GM19324 (cell line): ENCODE data around the gene UBE2D2.

ENCODE experiments used
- ATAC-seq: cut with Tn5 transposase; IDR thresholded peaks from one replicate; pipeline ENCODE4 v1.9.1; 2021; ENCODE audit warnings: mild to moderate bottlenecking, moderate library complexity; ENCODE audit not compliant: unreplicated experiment, low FRiP score

Gene UBE2D2

DNA sequence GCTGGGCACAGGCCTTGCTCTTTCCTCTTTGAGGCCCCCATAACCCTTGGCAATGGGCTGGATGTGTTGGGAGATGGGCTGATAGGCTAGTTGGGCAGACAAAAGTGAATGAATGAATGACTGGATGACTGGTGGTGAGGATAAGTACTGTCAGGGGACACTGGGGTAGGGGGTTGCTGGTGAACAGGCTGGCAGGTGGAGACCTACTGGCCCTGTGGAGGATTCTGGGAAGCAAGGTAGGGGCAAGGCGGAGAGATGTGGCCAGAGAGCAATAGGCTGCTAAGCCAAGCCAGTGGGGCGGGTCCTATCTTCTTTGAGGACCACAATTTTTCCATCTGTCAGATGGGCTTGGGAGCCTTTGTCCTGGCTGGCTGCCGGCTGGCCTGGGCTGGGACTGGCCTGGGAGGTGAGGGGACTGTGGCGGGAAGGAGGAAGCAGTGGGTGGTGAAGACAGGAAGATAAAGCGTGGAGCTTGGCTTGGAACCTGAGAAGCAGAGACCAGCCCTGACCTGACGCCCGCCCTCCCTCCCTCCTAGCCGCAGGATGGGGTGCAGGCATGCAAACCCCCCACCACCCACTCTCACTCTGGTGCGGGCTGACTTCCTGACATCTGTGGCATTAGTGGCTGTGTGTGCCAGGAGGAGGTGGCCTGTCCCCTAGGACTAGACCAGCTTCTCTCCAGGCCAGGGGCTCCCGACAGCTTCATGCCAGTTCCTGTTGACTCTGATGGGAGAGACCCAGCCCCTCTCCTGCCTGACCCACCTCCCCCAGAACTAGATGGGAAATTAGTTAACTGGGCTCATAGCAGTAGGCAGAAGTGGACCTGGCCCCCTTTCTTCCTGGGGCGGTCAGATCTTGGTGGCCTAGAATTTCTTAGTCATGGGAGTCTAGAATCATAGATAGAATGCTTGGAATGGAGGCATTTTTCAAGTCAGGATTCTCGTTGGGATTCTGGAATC, 96.5 kb downstream of the UBE2D2 start:
- ATAC-seq, result no peak

DNA sequence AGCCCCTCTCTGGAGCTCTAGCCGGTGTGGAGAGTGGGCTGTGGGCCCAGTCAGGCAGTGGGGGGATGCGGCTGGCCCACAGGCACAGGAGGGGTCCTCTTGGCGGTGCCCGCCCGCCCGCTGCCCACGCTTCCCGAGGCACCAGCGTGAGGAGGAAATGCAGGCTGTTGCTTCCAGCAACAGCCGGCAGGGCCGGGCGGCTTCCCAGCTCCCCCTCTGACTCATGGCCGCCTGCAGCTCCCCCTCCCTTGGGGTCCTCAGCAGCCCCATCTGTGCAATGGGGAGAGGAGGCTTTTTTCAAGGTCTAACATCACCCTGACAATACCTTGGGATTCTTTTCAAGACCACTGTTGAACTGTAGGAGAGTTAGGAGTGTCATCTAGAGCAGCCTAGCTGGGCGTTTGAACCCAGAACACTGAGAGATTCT, 97.4 kb downstream of the UBE2D2 start:
- no peak for ATAC-seq

DNA sequence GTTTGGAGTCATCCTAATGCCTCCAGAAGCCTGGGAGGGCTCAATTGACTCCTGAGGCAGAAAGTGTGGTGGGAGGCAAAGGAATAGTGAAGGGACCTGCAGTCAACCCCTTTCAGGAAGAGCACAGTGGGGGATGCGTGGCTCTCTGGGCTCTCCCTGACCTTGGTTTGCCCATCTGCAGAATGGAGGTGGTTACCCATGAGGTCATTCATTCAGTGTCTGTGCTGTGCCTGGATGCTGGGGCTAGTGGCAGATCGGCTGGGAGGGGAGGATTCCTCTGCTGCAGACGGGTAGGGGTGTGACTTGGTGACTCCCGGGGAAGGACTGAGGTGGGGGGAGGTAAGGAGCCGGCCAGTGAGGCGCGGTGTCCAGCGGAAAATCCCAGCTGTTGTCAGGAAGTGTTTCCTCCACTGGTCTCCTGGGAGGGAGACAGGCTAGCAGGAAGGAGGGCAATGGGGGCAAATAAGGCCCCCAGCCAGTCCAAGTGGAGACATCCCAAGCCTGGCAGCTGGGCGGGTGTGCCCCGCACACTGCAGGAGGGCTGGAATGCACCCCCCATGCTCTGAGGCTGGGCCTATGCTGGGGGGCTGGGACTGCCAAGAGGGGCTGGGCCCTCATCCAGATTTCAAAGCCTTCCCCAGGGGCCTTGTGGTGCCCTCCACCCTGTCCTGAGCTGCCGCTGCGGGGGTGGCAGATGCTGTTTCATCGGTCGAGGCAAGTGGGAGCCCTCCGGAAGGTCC, 98.0 kb downstream of the UBE2D2 start:
- no peak for ATAC-seq

DNA sequence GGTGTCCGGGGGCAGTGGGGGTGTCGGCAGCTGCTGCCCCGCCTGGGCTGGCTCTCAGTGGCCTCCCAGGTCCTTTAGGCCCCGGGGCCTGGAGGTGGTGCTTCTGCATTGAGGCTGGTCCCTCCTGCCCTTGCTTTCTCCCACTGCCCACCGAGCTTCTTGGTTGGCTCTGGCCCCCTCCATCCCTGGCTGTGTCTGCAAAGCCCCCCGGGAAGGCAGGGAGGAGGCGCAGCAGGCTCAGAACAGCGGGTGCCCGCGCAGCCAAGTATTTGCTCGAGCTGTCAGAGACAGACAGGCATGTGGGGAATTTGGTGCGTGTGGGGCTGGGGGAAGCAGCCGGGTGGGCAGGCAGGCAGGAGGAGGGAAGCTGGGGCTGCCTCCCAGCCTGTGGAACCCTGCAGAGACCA, 98.6 kb downstream of the UBE2D2 start:
- ATAC-seq, result no peak

DNA sequence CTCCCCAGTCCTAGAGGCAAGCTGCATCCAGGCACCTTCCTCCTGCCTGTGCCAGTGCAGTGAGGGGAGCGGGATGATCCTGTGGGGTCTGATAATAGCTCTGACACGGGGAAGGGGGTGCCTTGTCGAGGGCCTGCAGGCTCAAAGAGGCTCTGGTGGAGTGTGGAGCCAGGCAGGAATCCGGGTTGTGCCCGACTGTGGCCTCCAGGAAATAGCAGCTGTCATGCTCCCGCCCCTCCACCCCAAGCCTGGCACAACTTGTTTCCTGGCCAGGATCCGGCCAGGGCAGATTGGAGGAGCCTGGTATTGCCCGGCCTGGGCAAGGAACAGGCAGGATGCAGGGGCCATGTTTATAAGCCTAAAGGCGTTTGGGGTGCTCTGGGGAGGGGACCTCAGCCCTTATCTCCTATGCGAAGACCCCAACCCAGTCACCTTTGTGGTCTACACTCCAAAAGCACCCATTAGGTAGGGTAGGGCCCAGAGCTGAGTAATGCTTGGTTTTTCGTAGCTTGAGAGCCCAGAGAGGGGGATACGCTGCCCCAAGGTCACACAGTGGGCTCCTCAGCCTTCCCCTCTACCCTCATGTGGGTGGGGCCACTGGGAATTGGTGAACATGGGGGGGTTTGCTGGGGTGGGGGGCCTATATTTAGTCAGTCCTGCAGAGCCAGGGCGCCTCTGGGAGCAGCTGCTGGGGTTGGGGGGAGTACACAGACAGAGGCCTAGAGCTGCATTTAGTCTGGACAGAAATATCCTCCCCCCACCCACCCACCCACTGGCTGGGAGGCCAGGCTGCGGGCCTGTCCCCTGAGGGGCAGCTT, 99.2 kb downstream of the UBE2D2 start:
- no peak for ATAC-seq

DNA sequence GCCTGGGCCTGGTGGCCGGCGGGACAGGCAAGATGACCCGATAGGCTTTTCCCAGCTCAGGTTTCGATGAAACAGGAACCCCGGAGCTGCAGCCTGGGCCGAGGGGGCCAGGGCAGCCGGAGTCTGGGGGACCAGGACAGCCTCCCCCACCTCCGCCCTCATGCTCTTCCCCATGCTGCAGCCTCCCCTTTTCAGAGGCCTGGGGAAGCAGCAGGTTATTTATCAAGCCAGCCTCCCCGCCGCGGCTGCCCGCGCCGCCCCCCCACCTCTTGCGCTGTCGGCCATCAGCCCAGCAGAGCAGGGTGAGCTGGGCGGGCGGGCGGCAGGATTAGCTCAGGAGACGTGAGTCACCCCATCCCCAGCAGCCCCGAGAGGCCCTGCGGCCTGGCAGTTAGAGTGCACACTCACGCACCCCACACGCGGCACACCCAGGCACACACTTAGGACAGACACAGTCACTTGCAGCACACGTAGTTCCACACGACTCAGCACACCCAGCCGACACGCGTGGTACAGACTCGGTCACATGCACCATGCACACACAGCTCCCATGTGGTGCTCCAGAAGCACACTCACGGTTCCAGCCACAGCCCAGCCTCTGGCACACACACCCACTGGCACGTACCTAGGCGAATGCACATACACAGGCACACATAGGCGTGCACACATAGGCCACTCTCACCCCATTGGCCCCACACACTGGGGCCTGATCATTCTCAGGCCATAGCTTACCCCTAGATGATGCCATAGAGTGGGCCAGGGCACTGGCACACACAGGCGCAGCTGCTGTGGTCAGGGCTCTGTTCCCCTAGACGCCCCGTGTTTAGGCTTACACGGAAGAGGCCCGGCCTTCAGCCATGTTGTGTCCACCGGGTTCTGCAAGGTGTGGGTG, 100.0 kb downstream of the UBE2D2 start:
- no peak for ATAC-seq

DNA sequence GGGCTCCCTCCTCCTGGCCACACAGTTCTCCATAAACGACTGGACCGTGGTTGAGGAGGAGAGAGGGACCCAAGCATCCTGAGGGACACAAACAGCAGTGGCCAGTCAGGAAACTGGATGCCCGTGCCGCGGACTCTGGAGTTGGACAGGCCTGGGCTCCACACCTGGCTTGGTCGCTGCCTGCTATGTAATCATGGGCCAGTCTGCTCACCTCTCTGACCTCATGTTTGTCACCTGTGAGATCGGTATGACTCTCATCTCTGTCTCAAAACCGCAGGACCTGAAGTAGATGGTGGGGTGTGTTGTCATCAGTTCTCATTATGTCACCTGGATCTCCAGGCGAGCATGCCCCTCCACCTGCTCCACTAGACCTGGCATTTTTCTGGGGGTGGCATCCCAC, 101.5 kb downstream of the UBE2D2 start:
- no peak for ATAC-seq

DNA sequence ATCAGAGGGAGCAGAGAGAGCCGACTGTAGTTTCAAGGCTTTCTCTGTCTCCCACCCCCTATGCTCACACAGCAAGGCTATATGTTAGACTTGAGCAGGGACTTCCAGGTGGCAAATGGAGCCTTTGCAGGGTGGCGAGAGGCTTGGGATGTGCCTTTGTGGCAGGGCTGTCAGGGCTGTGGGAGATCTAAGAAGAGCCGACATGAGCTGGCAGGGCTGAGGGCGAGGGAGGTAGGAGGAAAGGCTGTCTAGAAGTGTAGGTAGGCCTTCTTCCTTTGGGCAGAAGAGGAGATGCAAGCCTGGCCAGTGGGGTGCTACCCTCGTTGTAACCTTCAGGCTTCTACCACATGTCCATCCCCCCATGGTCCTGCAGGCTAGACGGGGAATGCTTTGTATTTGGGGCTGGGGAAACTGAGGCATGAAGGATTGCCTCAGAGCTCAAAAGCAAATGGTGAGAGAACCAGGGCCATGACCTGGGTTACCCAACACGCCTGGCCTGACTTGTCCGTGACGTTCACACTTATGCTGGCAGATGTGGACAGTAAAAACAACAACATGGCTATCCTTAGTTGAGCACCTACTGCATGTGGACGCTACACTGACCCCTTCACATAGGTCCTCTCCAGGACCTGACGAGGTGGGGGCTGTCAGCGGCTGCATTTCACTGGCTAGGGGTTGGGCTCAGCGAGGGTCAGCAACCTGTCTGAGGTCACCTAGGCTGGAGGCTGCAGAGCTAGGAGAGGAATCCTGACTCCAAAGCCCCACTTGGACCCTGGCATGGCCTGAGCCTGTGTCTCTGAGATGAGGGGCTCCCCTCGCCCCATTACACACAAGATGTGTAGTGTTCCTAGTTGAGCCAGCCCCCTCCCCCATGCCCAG, 102.3 kb downstream of the UBE2D2 start:
- ATAC-seq, result no peak

DNA sequence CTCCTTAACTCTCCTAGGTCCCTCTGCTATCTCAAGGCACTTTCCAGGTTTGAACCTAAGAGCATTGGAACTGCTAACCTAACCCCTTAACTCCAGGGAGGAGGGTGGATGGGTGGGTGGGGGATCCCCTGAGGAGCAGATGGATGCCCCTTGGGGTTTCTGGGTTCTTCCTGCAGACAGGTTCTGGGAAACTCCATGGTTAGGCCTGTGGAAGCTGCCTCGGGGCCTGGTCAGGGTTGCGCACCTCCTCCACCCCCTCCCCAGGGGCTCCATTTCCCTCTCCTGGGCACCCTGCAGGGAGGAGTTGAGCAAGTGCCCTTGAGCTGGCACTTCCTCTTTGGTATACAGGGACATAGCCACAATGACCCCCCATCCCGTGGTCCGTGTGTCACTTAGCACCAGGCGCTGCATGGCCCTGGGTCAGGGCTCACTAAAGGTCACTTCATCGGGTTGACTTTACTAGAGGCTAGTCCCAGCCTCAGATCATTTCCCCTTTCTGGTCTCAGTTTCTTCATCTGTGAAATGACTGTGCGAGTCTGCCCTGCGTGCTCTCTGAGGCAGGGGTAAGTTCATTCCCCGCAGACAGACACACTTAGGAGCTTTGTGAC, 103.1 kb downstream of the UBE2D2 start:
- ATAC-seq, result peak; percentile 30

DNA sequence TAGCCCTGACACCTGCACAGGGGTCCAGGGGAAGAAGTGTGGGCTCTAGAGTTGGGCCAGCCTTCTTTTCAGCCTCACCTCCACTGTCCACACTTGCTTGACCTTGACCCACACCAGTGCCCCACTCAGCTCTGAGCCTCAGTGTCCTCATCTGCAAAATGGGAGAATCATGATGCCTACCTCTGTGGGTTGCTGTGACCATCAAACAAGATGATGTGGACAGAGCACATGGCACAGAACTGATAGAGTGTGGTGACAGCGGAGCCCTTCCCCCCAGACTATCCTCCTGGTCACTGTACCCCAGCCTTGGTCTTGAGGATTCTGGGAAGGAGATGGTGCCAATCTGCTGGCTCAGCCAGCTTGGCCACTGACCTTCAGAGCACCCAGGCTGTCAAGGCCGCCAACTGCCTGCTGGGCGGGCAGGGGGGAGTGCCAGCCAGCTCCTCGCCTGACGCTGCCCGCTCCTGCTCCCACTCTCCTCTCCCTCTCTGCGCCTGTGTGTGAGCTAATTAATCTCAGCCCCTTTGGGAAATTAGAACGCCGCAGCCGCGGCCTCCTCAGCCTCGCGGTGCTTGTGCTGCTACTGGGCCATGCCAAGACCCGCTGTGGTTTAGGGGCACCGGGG, 103.7 kb downstream of the UBE2D2 start:
- no peak for ATAC-seq

DNA sequence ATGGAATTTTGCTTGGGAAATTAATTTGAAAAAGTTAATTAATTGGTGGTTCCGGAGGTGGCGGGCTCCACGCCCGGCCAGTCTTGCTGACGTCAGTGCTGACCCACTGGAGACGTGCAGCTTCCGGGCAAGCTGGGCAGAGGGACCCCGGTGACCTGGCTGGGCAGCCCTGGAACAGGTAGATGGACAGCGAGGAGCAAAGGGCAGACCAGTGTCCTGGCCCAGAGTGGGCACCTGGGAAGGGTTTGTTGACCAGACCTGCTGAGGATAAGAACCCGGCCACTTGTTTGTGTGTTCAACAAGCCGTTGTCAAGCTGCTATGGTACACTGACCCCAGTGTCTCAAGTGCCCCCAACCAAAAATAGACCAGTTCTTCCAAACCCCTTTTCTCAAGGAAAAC, 104.5 kb downstream of the UBE2D2 start:
- no peak for ATAC-seq

DNA sequence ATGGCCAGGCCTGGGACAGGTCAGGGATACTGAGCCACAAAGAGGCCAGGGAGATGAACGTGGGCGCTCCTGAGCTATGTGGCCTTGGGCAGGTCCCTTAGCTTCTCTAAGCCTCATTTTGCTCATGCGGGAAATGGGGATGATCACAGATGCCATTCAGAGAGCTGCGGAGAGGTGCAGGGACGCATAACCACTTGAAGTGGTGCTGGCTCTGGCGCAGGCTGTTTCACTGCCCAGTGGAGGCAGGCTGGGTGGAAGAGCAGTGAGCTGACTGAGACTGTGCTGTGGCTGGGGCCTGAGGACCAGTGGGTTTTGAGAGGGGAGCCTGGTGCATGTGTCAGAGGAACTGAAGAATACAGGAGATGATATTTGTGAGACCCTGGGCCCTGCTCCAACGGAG, 105.4 kb downstream of the UBE2D2 start:
- no peak for ATAC-seq

DNA sequence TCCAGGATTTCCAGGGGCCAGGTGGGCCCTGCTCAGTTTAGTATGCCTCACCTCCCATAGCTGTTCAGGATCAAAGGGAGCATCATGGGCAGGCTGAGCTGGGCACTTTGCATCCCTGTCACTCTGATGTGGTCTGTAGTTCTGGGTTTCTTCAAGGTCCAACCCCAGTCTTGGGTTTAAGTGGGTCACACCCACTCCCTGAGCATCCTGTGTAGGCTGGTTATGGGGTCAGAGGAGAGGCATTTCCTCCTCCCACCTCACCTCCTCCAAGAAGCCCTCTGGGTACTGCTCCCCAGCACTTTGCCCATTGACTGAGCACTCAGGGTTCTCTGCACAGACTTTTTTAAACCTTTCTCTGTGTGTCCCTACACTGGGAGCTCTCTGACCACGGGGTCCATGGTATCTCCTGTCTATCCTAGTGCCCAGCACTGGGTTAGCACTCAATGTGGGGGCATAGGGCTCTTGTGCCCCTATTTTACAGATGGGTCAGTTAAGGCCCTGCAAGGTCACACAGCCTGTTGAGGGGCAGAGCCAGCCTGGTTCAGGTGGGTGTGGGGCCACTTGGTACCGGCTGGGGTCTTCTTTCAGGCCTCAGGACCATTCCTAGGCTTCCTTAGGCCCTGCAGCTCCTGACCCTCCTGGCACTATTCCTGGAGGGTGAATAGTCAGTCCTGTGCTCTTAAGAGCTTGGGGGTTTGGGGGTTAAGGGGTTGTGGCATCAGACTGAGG, 106.0 kb downstream of the UBE2D2 start:
- ATAC-seq, result no peak

DNA sequence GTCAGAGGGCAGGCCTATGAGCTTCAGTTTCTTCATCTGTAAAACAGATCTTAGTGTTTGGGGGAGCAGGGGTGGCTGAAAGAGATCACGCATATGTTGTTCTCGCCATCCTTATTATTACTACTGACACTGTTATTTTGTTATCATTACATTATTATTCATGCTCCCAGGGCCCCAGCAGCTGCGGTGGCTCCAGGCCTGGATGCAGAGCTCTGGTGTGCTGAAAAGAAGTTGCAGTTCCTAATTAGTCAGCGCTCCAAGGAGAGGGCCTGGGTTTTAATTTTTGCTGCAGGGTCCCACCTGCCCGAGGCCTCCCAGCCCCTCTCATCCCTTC, 106.6 kb downstream of the UBE2D2 start:
- no peak for ATAC-seq

DNA sequence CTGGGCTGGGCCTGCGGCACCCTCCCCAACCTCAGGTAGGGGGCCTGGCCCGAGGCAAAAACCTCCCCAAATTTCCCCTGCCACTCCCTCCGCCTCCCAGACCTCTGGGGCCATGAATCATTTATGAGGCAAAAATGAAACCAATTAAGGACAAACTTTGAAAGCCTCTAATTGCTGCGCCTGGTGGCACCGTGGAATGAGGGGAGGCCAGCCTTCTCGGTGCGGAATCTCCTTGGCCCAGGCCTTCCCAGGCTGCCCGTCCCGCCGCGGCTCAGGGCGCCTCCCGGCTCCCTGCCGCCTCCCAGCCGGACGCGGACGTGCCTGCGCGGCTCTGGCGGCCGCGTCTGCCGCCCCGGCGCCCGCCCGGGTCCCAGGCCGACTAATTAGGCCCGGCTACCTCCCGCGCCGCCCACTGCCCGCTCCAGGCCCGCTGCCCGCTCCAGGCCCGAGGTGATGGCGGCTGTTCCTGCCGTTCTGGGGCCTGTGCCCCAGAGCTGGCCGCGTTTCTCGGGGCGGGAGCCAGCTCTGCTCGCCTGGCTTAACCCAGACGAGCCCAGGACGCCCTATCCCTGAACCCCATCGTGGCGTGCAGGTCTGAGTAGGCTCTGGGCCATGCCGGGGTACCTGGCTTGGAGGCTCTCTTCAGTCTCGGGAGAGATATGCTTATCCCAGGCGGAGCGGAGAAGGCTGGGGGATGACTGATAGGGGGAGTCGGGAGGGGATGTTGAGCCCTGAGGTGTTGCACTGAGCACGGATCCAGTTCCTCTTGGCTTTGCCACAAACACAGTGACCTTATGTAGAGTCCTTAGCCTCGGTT, 107.1 kb downstream of the UBE2D2 start:
- no peak for ATAC-seq

DNA sequence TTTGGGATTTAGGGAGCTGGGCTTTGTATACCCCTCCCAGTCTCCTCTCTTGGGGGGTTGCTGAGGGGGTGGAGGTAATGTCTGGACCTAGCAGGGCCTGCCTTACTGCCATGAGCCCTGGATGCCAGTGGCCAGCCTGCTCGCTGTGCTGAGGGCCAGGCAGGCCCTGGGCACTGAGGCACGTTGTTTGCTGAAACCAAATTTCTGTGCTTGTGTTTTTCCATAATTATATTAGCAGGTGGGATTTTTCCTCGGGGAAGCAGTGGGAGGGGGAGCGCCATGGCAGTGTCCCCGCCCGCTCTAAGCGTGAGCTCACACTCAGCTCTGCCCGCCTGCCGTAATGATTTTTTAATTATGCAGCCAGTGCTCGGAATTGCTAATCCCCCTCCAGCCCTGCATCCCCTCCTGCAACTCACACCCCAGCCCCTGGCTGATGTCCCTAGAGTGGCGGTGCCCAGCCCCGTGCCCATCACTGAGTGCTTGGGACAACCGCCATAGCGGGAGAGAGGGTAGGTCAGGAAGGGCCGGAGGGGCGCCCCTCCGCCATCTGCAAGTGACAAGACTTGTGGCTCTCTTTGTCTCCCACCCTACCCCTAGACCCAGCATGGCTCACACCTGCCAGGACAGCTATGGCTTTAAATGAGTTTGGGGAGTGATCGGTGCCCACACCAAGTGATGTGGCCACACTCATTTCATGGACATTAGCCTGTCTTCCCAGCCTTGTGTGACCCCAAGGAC, 108.0 kb downstream of the UBE2D2 start:
- ATAC-seq, result no peak
